Epithelial cell of umbilical artery (primary cell): Measurements from ENCODE around the gene ZNF641. TPM values are rescaled to one million over a fixed set of nuclear protein-coding genes. Genes with fewer than 3 reads are reported as not detected.

Experiments
- total RNA-seq: library from RNA; depleted of rRNA; stranded (reverse); fragments of >200 nt; gene quantifications from 2 replicates; pipeline ENCODE4 v1.2.3, GENCODE V29; 2014

The ZNF641 gene
- total RNA-seq: 4.2 and 22.8 TPM in 2 replicates

DNA sequence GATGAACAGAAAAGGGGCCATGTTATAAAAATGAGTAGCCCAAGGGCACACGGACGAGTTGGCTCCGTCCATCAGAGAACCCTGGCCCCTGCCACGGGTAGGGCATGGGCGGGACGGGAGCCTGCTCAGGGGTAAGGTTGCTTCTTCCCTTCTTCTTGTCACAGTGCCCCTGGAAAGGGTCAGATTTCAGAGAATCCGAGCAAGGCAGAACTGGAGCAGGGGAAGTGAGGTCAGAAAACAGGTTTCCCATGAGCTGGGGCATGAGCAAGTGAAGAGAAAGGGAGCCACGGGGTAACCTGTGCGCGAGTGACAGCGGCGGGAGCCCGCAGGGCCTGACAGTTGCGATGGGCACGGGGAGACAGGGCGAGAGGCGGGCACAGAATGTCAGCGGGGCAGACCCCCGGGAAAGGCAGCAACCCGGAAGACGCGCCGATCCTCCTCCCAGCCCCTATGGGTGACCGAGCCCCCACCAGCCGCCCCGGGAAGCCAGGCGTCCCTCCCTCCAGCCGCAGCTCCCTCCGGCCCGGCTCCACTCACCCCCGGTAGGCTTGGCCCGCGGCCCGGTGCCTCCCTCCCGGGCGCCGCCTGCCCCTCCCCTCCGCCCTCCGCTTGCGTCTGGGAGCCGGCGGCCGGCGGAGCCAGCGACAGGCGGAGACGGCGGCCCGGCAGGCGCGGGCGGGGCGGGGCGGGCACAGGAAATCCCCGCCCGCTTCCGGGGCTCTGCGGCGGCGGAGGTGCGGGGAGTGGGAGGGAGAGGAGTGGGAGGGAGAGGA lies at the start of gene ZNF641:
Gene ZNF641, minus strand, starts transcription at position 671 of the 773 bp plus-strand sequence. CDS start 2,829 bp downstream, outside the sequence.

Other genes starting within 250 kb of the ZNF641 start
- 14.3 and 14.9 TPM in 2 replicates for gene SENP1, start 244.8 kb downstream of the ZNF641 start, total RNA-seq
- gene PFKM, start 231.6 kb downstream of the ZNF641 start, total RNA-seq: 78.0 and 98.5 TPM in 2 replicates
- 11.4 and 15.5 TPM in 2 replicates for gene ASB8, start 193.4 kb downstream of the ZNF641 start, total RNA-seq
- under 0.01 and 0.76 TPM in 2 replicates for gene CCDC184, start 167.3 kb downstream of the ZNF641 start, total RNA-seq
- gene OR10AD1, start 147.6 kb downstream of the ZNF641 start, total RNA-seq: under 0.01 TPM in 1 of 2 replicates, not detected in the other
- gene ANP32D, start 121.6 kb upstream of the ZNF641 start, total RNA-seq: not detected in 2 replicates
- not detected in 2 replicates for gene C12orf54, start 131.6 kb upstream of the ZNF641 start, total RNA-seq
- gene OR8S1, start 174.7 kb upstream of the ZNF641 start, total RNA-seq: not detected in 2 replicates
- not detected in 2 replicates for gene LALBA, start 219.1 kb upstream of the ZNF641 start, total RNA-seq